WTC11 (cell line): ENCODE results near the gene VAV2. TPM values are rescaled to one million over a fixed set of nuclear protein-coding genes. Genes with fewer than 3 reads are reported as not detected.

Experiments used
- ATAC-seq: fragments of 200-7000 bp; cut with Tn5 transposase; 2 replicates; pipeline ENCODE4 v1.10.0; 2021; ENCODE audit warnings: mild to moderate bottlenecking, moderate library complexity
- CTCF ChIA-PET: fragments of 300-600 bp; sonication (Branson Sonifier 250); formaldehyde crosslinking; loops from one replicate; lab custom pipeline; 2021; ENCODE audit warnings: antibody characterized with exemption; lab: Charles Lee
- POLR2A ChIA-PET: fragments of 350-600 bp; sonication (Branson Sonifier 250); formaldehyde crosslinking; loops from one replicate; lab custom pipeline; 2021; ENCODE audit warnings: antibody characterized with exemption; lab: Charles Lee
- DNase-seq: peaks from one replicate; pipeline ENCODE4 v3.0.0; 2021; ENCODE audit warnings: low spot score
- H3K27ac Mint-ChIP-seq: 2 replicates; pipeline ENCODE4 v1.8.0; 2021; ENCODE audit warnings: mixed read lengths
- H3K27me3 Mint-ChIP-seq: 2 replicates; pipeline ENCODE4 v1.8.0; 2021; ENCODE audit warnings: low read depth, mild to moderate bottlenecking, moderate library complexity, mixed read lengths
- H3K36me3 Mint-ChIP-seq: 2 replicates; pipeline ENCODE4 v1.8.0; 2021; ENCODE audit warnings: mixed read lengths
- H3K4me1 Mint-ChIP-seq: 2 replicates; pipeline ENCODE4 v1.8.0; 2022; ENCODE audit warnings: mixed read lengths
- H3K4me3 Mint-ChIP-seq: 2 replicates; pipeline ENCODE4 v1.8.0; 2021; ENCODE audit warnings: mild to moderate bottlenecking, moderate library complexity, mixed read lengths
- H3K9me3 Mint-ChIP-seq: 2 replicates; pipeline ENCODE4 v1.8.0; 2021; ENCODE audit warnings: mixed read lengths
- ATF1 ChIP-seq: sonication (generic); formaldehyde crosslinking; IDR thresholded peaks from 2 replicates; pipeline ENCODE4 v1.8.1; 2023; ENCODE audit warnings: mild to moderate bottlenecking, moderate library complexity, missing genetic modification reagents
- CREM ChIP-seq: sonication (generic); formaldehyde crosslinking; IDR thresholded peaks from 2 replicates; pipeline ENCODE4 v1.8.1; 2022; ENCODE audit warnings: mild to moderate bottlenecking, missing genetic modification reagents, moderate library complexity
- ELF4 ChIP-seq: sonication (generic); formaldehyde crosslinking; IDR thresholded peaks from 2 replicates; pipeline ENCODE4 v1.8.1; 2022; ENCODE audit warnings: low read depth, mild to moderate bottlenecking, moderate library complexity, missing genetic modification reagents
- ETV6 ChIP-seq: sonication (generic); formaldehyde crosslinking; IDR thresholded peaks from 2 replicates; pipeline ENCODE4 v1.8.1; 2022; ENCODE audit warnings: mild to moderate bottlenecking, missing genetic modification reagents
- FOXK1 ChIP-seq: sonication (generic); formaldehyde crosslinking; IDR thresholded peaks from 2 replicates; pipeline ENCODE4 v1.8.0; 2022; ENCODE audit warnings: mild to moderate bottlenecking, moderate library complexity, missing genetic modification reagents
- GABPB1 ChIP-seq: sonication (generic); formaldehyde crosslinking; IDR thresholded peaks from 2 replicates; pipeline ENCODE4 v1.8.1; 2023; ENCODE audit warnings: mild to moderate bottlenecking, missing genetic modification reagents
- GRHL2 ChIP-seq: fragments of 250-450 bp; sonication (Bioruptor Pico); IDR thresholded peaks from 2 replicates; pipeline ENCODE4 v1.8.0; 2022; ENCODE audit warnings: mild to moderate bottlenecking, moderate library complexity; ENCODE audit not compliant: insufficient replicate concordance, severe bottlenecking
- GTF2I ChIP-seq: fragments of 250-450 bp; sonication (Bioruptor Pico); conservative IDR thresholded peaks from 2 replicates; pipeline ENCODE4 v1.4.0; 2021; ENCODE audit warnings: mild to moderate bottlenecking
- HMGA2 ChIP-seq: fragments of 250-450 bp; sonication (Bioruptor Pico); IDR thresholded peaks from 2 replicates; pipeline ENCODE4 v1.4.0; 2021; ENCODE audit warnings: mild to moderate bottlenecking, moderate library complexity
- NR1H2 ChIP-seq: sonication (generic); formaldehyde crosslinking; IDR thresholded peaks from 2 replicates; pipeline ENCODE4 v1.9.0; 2021; ENCODE audit warnings: mild to moderate bottlenecking, moderate library complexity, missing genetic modification reagents
- RORB ChIP-seq: fragments of 250-450 bp; sonication (Bioruptor Pico); IDR thresholded peaks from 2 replicates; pipeline ENCODE4 v1.9.0; 2021; ENCODE audit warnings: mild to moderate bottlenecking
- SP1 ChIP-seq: sonication (generic); formaldehyde crosslinking; conservative IDR thresholded peaks from 2 replicates; pipeline ENCODE4 v1.8.1; 2022; ENCODE audit warnings: missing genetic modification reagents
- TEAD4 ChIP-seq: sonication (generic); formaldehyde crosslinking; IDR thresholded peaks from 2 replicates; pipeline ENCODE4 v1.8.0; 2022; ENCODE audit warnings: mild to moderate bottlenecking, missing genetic modification reagents
- TP53 ChIP-seq: sonication (generic); formaldehyde crosslinking; IDR thresholded peaks from 2 replicates; pipeline ENCODE4 v1.8.1; 2023; ENCODE audit warnings: mild to moderate bottlenecking, missing genetic modification reagents
- ZNF263 ChIP-seq: sonication (generic); formaldehyde crosslinking; IDR thresholded peaks from 2 replicates; pipeline ENCODE4 v1.8.1; 2022; ENCODE audit warnings: low read depth, mild to moderate bottlenecking, moderate library complexity, missing genetic modification reagents
- ZNF671 ChIP-seq: fragments of 250-450 bp; sonication (Bioruptor Pico); IDR thresholded peaks from 2 replicates; pipeline ENCODE4 v1.8.0; 2021; ENCODE audit warnings: mild to moderate bottlenecking
- total RNA-seq: library from RNA; stranded (reverse); gene quantifications from 3 replicates; pipeline ENCODE4 v1.2.3, GENCODE V29; 2021
- TF ChIP-seq, protein P1 (sequence below): fragments of 250-450 bp; sonication (Bioruptor Pico); IDR thresholded peaks from 2 replicates; pipeline ENCODE4 v1.9.0; 2021; ENCODE audit warnings: mild to moderate bottlenecking
- TF ChIP-seq, protein P2 (sequence below): sonication (generic); formaldehyde crosslinking; IDR thresholded peaks from 2 replicates; pipeline ENCODE4 v1.8.1; 2023; ENCODE audit warnings: mild to moderate bottlenecking, missing genetic modification reagents, moderate library complexity
- TF ChIP-seq, protein P3 (sequence below): sonication (generic); formaldehyde crosslinking; IDR thresholded peaks from 2 replicates; pipeline ENCODE4 v1.8.1; 2023; ENCODE audit warnings: mild to moderate bottlenecking, moderate library complexity, missing genetic modification reagents
- TF ChIP-seq, protein P4 (sequence below): fragments of 250-450 bp; sonication (Bioruptor Pico); IDR thresholded peaks from 2 replicates; pipeline ENCODE4 v1.9.0; 2021; ENCODE audit warnings: mild to moderate bottlenecking, borderline replicate concordance
- TF ChIP-seq, protein P5 (sequence below): sonication (generic); formaldehyde crosslinking; IDR thresholded peaks from 2 replicates; pipeline ENCODE4 v1.8.0; 2022; ENCODE audit warnings: mild to moderate bottlenecking, missing genetic modification reagents

The VAV2 gene
- total RNA-seq, 1 experiment from 2014 or later, result 39.7 TPM

DNA sequence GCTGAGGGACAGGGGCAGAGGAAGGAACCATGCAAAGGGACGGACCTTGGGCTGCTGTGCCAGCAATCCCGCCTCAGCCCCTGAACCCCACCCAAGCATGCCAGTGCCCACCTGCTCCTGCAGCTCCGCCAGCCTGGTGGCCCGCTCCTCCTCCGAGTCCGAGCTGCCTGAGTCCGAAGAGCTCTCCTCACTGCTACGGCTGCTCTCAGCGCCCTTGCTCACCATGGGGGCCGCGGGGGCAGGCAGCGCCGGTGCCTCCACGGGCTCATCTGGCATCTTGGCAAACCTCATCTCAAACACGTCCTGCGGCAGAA lies 49.5 kb upstream of the VAV2 start:
- ChIA-PET CTCF (interaction anchor here (1.3 kb wide), 1 partner anchor 46 kb away, joined by 3 read pairs; no protein-coding TSS in a partner anchor), POLR2A (no interaction called here)
- Mint-ChIP-seq H3K4me1 (no peaks in the 10 kb centered on the region), H3K4me3 (no peak overlapping the region), H3K27me3 (no peaks in the 10 kb centered on the region), H3K9me3 (no peaks in the 10 kb centered on the region), H3K27ac (no peak overlapping the region), H3K36me3 (peaks cover 52% of the 10 kb centered on the region)
- ATAC-seq (no peak), DNase-seq (no peak)
- TF ChIP-seq GABPB1 (CRISPR knock-in tag) (no peak), ELF4 (CRISPR knock-in tag) (no peak), TEAD4 (no peak), GRHL2 (CRISPR knock-in tag) (no peak), SP1 (CRISPR knock-in tag) (no peak), ATF1 (CRISPR knock-in tag) (no peak), ETV6 (no peak), ZNF671 (CRISPR knock-in tag) (no peak), TP53 (CRISPR knock-in tag) (no peak), GTF2I (CRISPR knock-in tag) (no peak), HMGA2 (CRISPR knock-in tag) (no peak), RORB (CRISPR knock-in tag) (no peak), NR1H2 (no peak), CREM (CRISPR knock-in tag) (no peak)
- TF ChIP-seq, protein P1, sequence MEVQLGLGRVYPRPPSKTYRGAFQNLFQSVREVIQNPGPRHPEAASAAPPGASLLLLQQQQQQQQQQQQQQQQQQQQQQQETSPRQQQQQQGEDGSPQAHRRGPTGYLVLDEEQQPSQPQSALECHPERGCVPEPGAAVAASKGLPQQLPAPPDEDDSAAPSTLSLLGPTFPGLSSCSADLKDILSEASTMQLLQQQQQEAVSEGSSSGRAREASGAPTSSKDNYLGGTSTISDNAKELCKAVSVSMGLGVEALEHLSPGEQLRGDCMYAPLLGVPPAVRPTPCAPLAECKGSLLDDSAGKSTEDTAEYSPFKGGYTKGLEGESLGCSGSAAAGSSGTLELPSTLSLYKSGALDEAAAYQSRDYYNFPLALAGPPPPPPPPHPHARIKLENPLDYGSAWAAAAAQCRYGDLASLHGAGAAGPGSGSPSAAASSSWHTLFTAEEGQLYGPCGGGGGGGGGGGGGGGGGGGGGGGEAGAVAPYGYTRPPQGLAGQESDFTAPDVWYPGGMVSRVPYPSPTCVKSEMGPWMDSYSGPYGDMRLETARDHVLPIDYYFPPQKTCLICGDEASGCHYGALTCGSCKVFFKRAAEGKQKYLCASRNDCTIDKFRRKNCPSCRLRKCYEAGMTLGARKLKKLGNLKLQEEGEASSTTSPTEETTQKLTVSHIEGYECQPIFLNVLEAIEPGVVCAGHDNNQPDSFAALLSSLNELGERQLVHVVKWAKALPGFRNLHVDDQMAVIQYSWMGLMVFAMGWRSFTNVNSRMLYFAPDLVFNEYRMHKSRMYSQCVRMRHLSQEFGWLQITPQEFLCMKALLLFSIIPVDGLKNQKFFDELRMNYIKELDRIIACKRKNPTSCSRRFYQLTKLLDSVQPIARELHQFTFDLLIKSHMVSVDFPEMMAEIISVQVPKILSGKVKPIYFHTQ (CRISPR knock-in tag), result no peak
- TF ChIP-seq, protein P2, sequence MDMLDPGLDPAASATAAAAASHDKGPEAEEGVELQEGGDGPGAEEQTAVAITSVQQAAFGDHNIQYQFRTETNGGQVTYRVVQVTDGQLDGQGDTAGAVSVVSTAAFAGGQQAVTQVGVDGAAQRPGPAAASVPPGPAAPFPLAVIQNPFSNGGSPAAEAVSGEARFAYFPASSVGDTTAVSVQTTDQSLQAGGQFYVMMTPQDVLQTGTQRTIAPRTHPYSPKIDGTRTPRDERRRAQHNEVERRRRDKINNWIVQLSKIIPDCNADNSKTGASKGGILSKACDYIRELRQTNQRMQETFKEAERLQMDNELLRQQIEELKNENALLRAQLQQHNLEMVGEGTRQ (CRISPR knock-in tag), result no peak
- TF ChIP-seq, protein P3, sequence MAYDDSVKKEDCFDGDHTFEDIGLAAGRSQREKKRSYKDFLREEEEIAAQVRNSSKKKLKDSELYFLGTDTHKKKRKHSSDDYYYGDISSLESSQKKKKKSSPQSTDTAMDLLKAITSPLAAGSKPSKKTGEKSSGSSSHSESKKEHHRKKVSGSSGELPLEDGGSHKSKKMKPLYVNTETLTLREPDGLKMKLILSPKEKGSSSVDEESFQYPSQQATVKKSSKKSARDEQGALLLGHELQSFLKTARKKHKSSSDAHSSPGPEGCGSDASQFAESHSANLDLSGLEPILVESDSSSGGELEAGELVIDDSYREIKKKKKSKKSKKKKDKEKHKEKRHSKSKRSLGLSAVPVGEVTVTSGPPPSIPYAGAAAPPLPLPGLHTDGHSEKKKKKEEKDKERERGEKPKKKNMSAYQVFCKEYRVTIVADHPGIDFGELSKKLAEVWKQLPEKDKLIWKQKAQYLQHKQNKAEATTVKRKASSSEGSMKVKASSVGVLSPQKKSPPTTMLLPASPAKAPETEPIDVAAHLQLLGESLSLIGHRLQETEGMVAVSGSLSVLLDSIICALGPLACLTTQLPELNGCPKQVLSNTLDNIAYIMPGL (CRISPR knock-in tag), result no peak

DNA sequence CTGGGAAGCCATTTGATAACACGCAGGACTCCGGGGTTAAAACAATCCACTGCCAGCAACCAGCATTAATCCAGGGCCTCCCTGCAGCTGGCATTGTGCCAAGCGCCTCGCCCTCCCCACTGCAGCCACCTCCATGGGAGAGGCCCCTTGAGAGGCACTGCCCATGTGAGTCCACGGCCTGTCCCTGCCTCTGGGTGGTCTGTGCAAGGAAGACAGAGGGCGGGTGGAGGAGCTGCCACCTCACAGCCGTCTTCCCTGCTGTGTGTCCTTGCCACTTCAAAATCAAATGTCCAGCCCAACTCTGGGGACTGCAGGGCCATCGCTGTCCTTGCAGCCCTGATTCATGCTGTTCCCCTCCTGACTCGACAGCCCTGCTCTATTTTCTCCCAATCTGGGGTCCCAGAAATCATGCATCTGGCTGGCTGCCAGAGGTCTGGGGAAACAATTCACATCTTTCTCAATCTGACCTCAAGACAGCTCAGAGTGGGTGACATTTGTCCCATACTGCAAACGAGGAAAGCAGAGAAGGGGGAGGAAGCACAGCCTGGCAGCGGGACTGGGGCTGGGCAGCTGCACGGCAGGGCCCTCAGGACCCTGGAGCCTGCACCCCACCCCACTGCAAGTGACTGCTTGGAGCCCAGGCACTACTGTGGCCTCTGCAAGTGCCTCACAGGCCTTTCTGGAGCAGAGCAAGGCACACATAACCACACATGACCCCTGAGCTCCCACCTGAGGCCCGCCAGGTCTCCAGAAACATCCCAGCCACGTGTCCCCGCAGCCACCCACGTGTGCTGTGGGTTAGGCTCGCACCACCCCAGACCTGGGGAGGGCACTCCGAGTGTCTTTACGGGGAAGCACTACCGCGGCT lies 48.9 kb upstream of the VAV2 start:
- ATAC-seq (no peak), DNase-seq (no peak)
- Mint-ChIP-seq H3K36me3 (peaks cover 55% of the 10 kb centered on the region), H3K4me1 (no peaks in the 10 kb centered on the region), H3K4me3 (no peak overlapping the region), H3K27ac (no peak overlapping the region), H3K27me3 (no peaks in the 10 kb centered on the region), H3K9me3 (no peaks in the 10 kb centered on the region)
- ChIA-PET POLR2A (no interaction called here), CTCF (interaction anchor here (1.3 kb wide), 1 partner anchor 46 kb away, joined by 3 read pairs; no protein-coding TSS in a partner anchor)
- TF ChIP-seq FOXK1 (CRISPR knock-in tag), result no peak
- TF ChIP-seq, protein P4, sequence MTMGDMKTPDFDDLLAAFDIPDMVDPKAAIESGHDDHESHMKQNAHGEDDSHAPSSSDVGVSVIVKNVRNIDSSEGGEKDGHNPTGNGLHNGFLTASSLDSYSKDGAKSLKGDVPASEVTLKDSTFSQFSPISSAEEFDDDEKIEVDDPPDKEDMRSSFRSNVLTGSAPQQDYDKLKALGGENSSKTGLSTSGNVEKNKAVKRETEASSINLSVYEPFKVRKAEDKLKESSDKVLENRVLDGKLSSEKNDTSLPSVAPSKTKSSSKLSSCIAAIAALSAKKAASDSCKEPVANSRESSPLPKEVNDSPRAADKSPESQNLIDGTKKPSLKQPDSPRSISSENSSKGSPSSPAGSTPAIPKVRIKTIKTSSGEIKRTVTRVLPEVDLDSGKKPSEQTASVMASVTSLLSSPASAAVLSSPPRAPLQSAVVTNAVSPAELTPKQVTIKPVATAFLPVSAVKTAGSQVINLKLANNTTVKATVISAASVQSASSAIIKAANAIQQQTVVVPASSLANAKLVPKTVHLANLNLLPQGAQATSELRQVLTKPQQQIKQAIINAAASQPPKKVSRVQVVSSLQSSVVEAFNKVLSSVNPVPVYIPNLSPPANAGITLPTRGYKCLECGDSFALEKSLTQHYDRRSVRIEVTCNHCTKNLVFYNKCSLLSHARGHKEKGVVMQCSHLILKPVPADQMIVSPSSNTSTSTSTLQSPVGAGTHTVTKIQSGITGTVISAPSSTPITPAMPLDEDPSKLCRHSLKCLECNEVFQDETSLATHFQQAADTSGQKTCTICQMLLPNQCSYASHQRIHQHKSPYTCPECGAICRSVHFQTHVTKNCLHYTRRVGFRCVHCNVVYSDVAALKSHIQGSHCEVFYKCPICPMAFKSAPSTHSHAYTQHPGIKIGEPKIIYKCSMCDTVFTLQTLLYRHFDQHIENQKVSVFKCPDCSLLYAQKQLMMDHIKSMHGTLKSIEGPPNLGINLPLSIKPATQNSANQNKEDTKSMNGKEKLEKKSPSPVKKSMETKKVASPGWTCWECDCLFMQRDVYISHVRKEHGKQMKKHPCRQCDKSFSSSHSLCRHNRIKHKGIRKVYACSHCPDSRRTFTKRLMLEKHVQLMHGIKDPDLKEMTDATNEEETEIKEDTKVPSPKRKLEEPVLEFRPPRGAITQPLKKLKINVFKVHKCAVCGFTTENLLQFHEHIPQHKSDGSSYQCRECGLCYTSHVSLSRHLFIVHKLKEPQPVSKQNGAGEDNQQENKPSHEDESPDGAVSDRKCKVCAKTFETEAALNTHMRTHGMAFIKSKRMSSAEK, result no peak
- TF ChIP-seq, protein P5, sequence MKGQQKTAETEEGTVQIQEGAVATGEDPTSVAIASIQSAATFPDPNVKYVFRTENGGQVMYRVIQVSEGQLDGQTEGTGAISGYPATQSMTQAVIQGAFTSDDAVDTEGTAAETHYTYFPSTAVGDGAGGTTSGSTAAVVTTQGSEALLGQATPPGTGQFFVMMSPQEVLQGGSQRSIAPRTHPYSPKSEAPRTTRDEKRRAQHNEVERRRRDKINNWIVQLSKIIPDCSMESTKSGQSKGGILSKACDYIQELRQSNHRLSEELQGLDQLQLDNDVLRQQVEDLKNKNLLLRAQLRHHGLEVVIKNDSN, result no peak
- no peak for TF ChIP-seq TEAD4
- TF ChIP-seq ZNF263 (CRISPR knock-in tag), result no peak
